ENCODE results near the gene MRPL49.

The MRPL49 gene

GRCh38 chr11:65104628-65105027 is 17.5 kb upstream of the MRPL49 start:
- Histone ChIP-seq H3K4me3 (ENCODE audit: low read depth, low read length) (no peak overlapping the region), H3K27me3 (ENCODE audit: control insufficient read depth, insufficient read depth, low read length) (no peaks in the 10 kb centered on the region), H3K4me1 (ENCODE audit: control insufficient read depth, insufficient read depth, low read length) (no peaks in the 10 kb centered on the region), H3K36me3 (ENCODE audit: control insufficient read depth, insufficient read depth, low read length) (peaks cover 36% of the 10 kb centered on the region), H3K27ac (ENCODE audit: low read depth, low read length) (no peak overlapping the region), H3K9ac (ENCODE audit: low read depth, low read length) (no peak overlapping the region), H3K9me3 (ENCODE audit: control insufficient read depth, insufficient read depth, low read length) (no peaks in the 10 kb centered on the region)

GRCh38 chr11:65107078-65107477 is 15.0 kb upstream of the MRPL49 start:
- H3K9me3 ChIP-seq (ENCODE audit: control insufficient read depth, insufficient read depth, low read length), result no peaks in the 10 kb centered on the region
- no peak overlapping the region for H3K4me3 ChIP-seq (ENCODE audit: low read depth, low read length)
- H3K27ac ChIP-seq (ENCODE audit: low read depth, low read length), result no peak overlapping the region
- no peak overlapping the region for H3K9ac ChIP-seq (ENCODE audit: low read depth, low read length)
- peaks cover 7% of the 10 kb centered on the region; the same call in 1 of the 2 replicates for H3K4me1 ChIP-seq (ENCODE audit: control insufficient read depth, insufficient read depth, low read length)
- H3K27me3 ChIP-seq (ENCODE audit: control insufficient read depth, insufficient read depth, low read length), result no peaks in the 10 kb centered on the region
- peaks cover 37% of the 10 kb centered on the region for H3K36me3 ChIP-seq (ENCODE audit: control insufficient read depth, insufficient read depth, low read length)

GRCh38 chr11:65107751-65108468 is 14.2 kb upstream of the MRPL49 start:
- no peak overlapping the region for H3K4me3 ChIP-seq (ENCODE audit: low read depth, low read length)
- H3K27ac ChIP-seq (ENCODE audit: low read depth, low read length), result no peak overlapping the region
- H3K9ac ChIP-seq (ENCODE audit: low read depth, low read length), result no peak overlapping the region
- peaks cover 7% of the 10 kb centered on the region; the same call in 1 of the 2 replicates for H3K4me1 ChIP-seq (ENCODE audit: control insufficient read depth, insufficient read depth, low read length)
- H3K9me3 ChIP-seq (ENCODE audit: control insufficient read depth, insufficient read depth, low read length), result no peaks in the 10 kb centered on the region
- no peaks in the 10 kb centered on the region for H3K27me3 ChIP-seq (ENCODE audit: control insufficient read depth, insufficient read depth, low read length)
- H3K36me3 ChIP-seq (ENCODE audit: control insufficient read depth, insufficient read depth, low read length), result peaks cover 37% of the 10 kb centered on the region

GRCh38 chr11:65108469-65109123 is 13.5 kb upstream of the MRPL49 start:
- Histone ChIP-seq H3K4me1 (ENCODE audit: control insufficient read depth, insufficient read depth, low read length) (peaks cover 11% of the 10 kb centered on the region; the same call in 1 of the 2 replicates), H3K9me3 (ENCODE audit: control insufficient read depth, insufficient read depth, low read length) (no peaks in the 10 kb centered on the region), H3K4me3 (ENCODE audit: low read depth, low read length) (no peak overlapping the region), H3K9ac (ENCODE audit: low read depth, low read length) (no peak overlapping the region), H3K36me3 (ENCODE audit: control insufficient read depth, insufficient read depth, low read length) (peaks cover 35% of the 10 kb centered on the region), H3K27ac (ENCODE audit: low read depth, low read length) (no peak overlapping the region), H3K27me3 (ENCODE audit: control insufficient read depth, insufficient read depth, low read length) (no peaks in the 10 kb centered on the region)

GRCh38 chr11:65109231-65110198 is 12.6 kb upstream of the MRPL49 start:
- Histone ChIP-seq H3K9ac (ENCODE audit: low read depth, low read length) (no peak overlapping the region), H3K9me3 (ENCODE audit: control insufficient read depth, insufficient read depth, low read length) (no peaks in the 10 kb centered on the region), H3K27ac (ENCODE audit: low read depth, low read length) (no peak overlapping the region), H3K4me1 (ENCODE audit: control insufficient read depth, insufficient read depth, low read length) (peaks cover 11% of the 10 kb centered on the region; the same call in 1 of the 2 replicates), H3K4me3 (ENCODE audit: low read depth, low read length) (no peak overlapping the region), H3K27me3 (ENCODE audit: control insufficient read depth, insufficient read depth, low read length) (no peaks in the 10 kb centered on the region), H3K36me3 (ENCODE audit: control insufficient read depth, insufficient read depth, low read length) (peaks cover 30% of the 10 kb centered on the region)

- Histone ChIP-seq H3K9me3 (ENCODE audit: control insufficient read depth, insufficient read depth, low read length) (no peaks in the 10 kb centered on the region), H3K4me1 (ENCODE audit: control insufficient read depth, insufficient read depth, low read length) (peaks cover 11% of the 10 kb centered on the region; the same call in 1 of the 2 replicates), H3K36me3 (ENCODE audit: control insufficient read depth, insufficient read depth, low read length) (peaks cover 28% of the 10 kb centered on the region), H3K9ac (ENCODE audit: low read depth, low read length) (no peak overlapping the region), H3K27me3 (ENCODE audit: control insufficient read depth, insufficient read depth, low read length) (no peaks in the 10 kb centered on the region), H3K4me3 (ENCODE audit: low read depth, low read length) (no peak overlapping the region), H3K27ac (ENCODE audit: low read depth, low read length) (no peak overlapping the region)
These were observed 11.7 kb upstream of the MRPL49 start for GRCh38 chr11:65110354-65110861.

- Histone ChIP-seq H3K9me3 (ENCODE audit: control insufficient read depth, insufficient read depth, low read length) (no peaks in the 10 kb centered on the region), H3K4me1 (ENCODE audit: control insufficient read depth, insufficient read depth, low read length) (peaks cover 14% of the 10 kb centered on the region), H3K4me3 (ENCODE audit: low read depth, low read length) (peak overlapping the region; percentile 38; the same call in 1 of the 2 replicates), H3K27me3 (ENCODE audit: control insufficient read depth, insufficient read depth, low read length) (no peaks in the 10 kb centered on the region), H3K36me3 (ENCODE audit: control insufficient read depth, insufficient read depth, low read length) (peaks cover 33% of the 10 kb centered on the region), H3K9ac (ENCODE audit: low read depth, low read length) (no peak overlapping the region), H3K27ac (ENCODE audit: low read depth, low read length) (peak overlapping the region; percentile 44)
These were observed 10.9 kb upstream of the MRPL49 start for GRCh38 chr11:65111159-65111743.

GRCh38 chr11:65111744-65112545 is 10.2 kb upstream of the MRPL49 start, which contains the start of gene TM7SF2:
TM7SF2 (plus strand) TSS chr11:65111872; CDS start chr11:65112016, 144 bp downstream.
- Histone ChIP-seq H3K27ac (ENCODE audit: low read depth, low read length) (peak within 1 kb of the TSS; percentile 69), H3K4me3 (ENCODE audit: low read depth, low read length) (peak within 1 kb of the TSS; percentile 82), H3K9me3 (ENCODE audit: control insufficient read depth, insufficient read depth, low read length) (no peaks in the 10 kb centered on the region), H3K36me3 (ENCODE audit: control insufficient read depth, insufficient read depth, low read length) (peaks cover 34% of the 10 kb centered on the region), H3K4me1 (ENCODE audit: control insufficient read depth, insufficient read depth, low read length) (peaks cover 18% of the 10 kb centered on the region), H3K9ac (ENCODE audit: low read depth, low read length) (peak within 1 kb of the TSS; percentile 64), H3K27me3 (ENCODE audit: control insufficient read depth, insufficient read depth, low read length) (no peaks in the 10 kb centered on the region)

- Histone ChIP-seq H3K9me3 (ENCODE audit: control insufficient read depth, insufficient read depth, low read length) (no peaks in the 10 kb centered on the region), H3K4me1 (ENCODE audit: control insufficient read depth, insufficient read depth, low read length) (peaks cover 18% of the 10 kb centered on the region), H3K9ac (ENCODE audit: low read depth, low read length) (no peak overlapping the region; the same call in 1 of the 2 replicates), H3K4me3 (ENCODE audit: low read depth, low read length) (peak overlapping the region; percentile 82), H3K36me3 (ENCODE audit: control insufficient read depth, insufficient read depth, low read length) (peaks cover 28% of the 10 kb centered on the region; the same call in 1 of the 2 replicates), H3K27ac (ENCODE audit: low read depth, low read length) (peak overlapping the region; percentile 69), H3K27me3 (ENCODE audit: control insufficient read depth, insufficient read depth, low read length) (no peaks in the 10 kb centered on the region)
These were observed 9.4 kb upstream of the MRPL49 start for GRCh38 chr11:65112546-65113360.

Data from HUES48 (cell line).